Measurements from ENCODE around the gene NYAP2. TPM values are rescaled to one million over a fixed set of nuclear protein-coding genes. Genes with fewer than 3 reads are reported as not detected.
A peak's percentile ranks its signal among the peaks of the same experiment; 100 is the strongest.

The NYAP2 gene
- total RNA-seq, 2 experiments from 2014 or later, result 0.09 TPM; not detected in 1

- DNase-seq (ENCODE audit: low spot score), result peak; percentile 11
- Histone ChIP-seq H3K4me1 (ENCODE audit: insufficient read depth, low read length, poor library complexity, severe bottlenecking) (no peaks in the 10 kb centered on the region), H3K27ac (ENCODE audit: low read depth, low read length, poor library complexity, severe bottlenecking) (no peak overlapping the region), H3K9me3 (ENCODE audit: low read length) (no peaks in the 10 kb centered on the region), H3K9me2 (ENCODE audit: insufficient read depth, low read length) (no peaks in the 10 kb centered on the region), H3K4me3 (ENCODE audit: low read depth, low read length, poor library complexity, severe bottlenecking) (no peak overlapping the region), H3K79me2 (ENCODE audit: insufficient read depth, low read depth, low read length) (no peaks in the 10 kb centered on the region), H2AFZ (ENCODE audit: low read length) (no peak overlapping the region), H3K36me3 (ENCODE audit: insufficient read depth, low read length) (no peaks in the 10 kb centered on the region), H4K20me1 (ENCODE audit: insufficient read depth, low read length) (no peaks in the 10 kb centered on the region), H3K4me2 (ENCODE audit: low read length) (no peak overlapping the region)
- CTCF ChIA-PET (ENCODE audit: unreplicated experiment), result no interaction called here
- no TSS peak for BruUV-seq (replicated peaks)
- POLR2A ChIA-PET, result no interaction called here
- intact Hi-C loops (cut with micrococcal nuclease; ENCODE audit: unreplicated experiment), result loop anchor here (10.0 kb wide), 1 partner anchor 371 kb away; no protein-coding TSS in a partner anchor
- no peak for TF ChIP-seq EZH2phosphoT487 (IDR thresholded peaks at IDR 0.05; ENCODE audit: borderline replicate concordance, low read depth, low read length)
- peak; percentile 42; the same call in 1 of the 2 replicates for TF ChIP-seq CTCF (conservative IDR thresholded peaks at IDR 0.05; ENCODE audit: low read length)
Observed at GRCh38 chr2:225495706-225496105, 96.2 kb downstream of the NYAP2 start.

DNA sequence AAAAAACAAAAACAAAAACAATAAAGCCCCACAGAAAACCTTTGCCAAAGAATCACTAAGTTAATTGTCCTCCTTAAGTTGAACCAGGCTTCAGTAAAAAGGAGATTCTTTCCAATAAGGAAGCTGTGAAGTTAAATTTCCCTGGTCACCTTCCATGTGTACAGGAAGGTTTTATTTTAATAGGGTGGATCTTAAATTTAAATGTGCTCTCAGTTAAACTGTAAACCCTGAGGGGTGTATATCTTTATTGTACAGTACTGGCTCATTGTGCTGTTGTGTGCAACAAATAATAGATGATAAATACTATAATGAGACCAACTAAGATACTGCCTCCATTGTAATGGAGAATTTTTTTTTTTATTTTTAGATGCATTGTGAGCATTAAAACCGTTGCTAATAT is 97.1 kb downstream of the NYAP2 start:
- BruUV-seq (replicated peaks), result no TSS peak
- ChIA-PET CTCF (ENCODE audit: unreplicated experiment) (no interaction called here), POLR2A (interaction anchor here (0.7 kb wide), 1 partner anchor 324 kb away, joined by 3 read pairs; no protein-coding TSS in a partner anchor)
- no peak overlapping the region for H2AFZ ChIP-seq (ENCODE audit: low read length)
- H3K9me3 ChIP-seq (ENCODE audit: low read length), result no peaks in the 10 kb centered on the region
- no peak overlapping the region for H3K27ac ChIP-seq (ENCODE audit: low read depth, low read length, poor library complexity, severe bottlenecking)
- DNase-seq (ENCODE audit: low spot score), result no peak
- no peaks in the 10 kb centered on the region for H3K4me1 ChIP-seq (ENCODE audit: insufficient read depth, low read length, poor library complexity, severe bottlenecking)
- H3K9me2 ChIP-seq (ENCODE audit: insufficient read depth, low read length), result no peaks in the 10 kb centered on the region
- no peaks in the 10 kb centered on the region for H3K36me3 ChIP-seq (ENCODE audit: insufficient read depth, low read length)
- no peaks in the 10 kb centered on the region for H4K20me1 ChIP-seq (ENCODE audit: insufficient read depth, low read length)
- no peak overlapping the region for H3K4me2 ChIP-seq (ENCODE audit: low read length)
- TF ChIP-seq EZH2phosphoT487 (IDR thresholded peaks at IDR 0.05; ENCODE audit: borderline replicate concordance, low read depth, low read length) (no peak), CTCF (conservative IDR thresholded peaks at IDR 0.05; ENCODE audit: low read length) (no peak)
- no peak overlapping the region for H3K4me3 ChIP-seq (ENCODE audit: low read depth, low read length, poor library complexity, severe bottlenecking)
- intact Hi-C loops (cut with micrococcal nuclease; ENCODE audit: unreplicated experiment), result loop anchor here (10.0 kb wide), 1 partner anchor 372 kb away; no protein-coding TSS in a partner anchor
- no peaks in the 10 kb centered on the region for H3K79me2 ChIP-seq (ENCODE audit: insufficient read depth, low read depth, low read length)

DNA sequence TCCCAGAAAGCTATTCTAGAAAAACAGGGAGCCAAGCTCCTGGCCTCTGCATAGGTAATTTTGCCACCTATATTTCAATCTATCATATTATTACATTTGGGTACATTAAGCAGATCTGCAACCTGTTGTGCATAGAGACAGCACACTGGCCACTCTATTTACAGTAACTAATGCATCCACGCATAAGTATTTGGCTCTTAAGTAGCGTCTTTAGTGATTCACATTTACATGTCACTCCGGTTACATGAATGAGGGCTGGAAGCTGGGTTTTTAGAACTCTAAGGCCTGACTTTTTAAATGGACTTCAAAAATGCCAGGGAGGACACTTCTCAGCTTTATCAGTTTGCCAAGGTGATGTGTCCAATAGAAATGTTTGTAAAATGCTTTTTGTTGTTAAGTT is 97.7 kb downstream of the NYAP2 start:
- CTCF ChIA-PET (ENCODE audit: unreplicated experiment), result no interaction called here
- H3K9me3 ChIP-seq (ENCODE audit: low read length), result no peaks in the 10 kb centered on the region
- intact Hi-C loops (cut with micrococcal nuclease; ENCODE audit: unreplicated experiment), result loop anchor here (10.0 kb wide), 1 partner anchor 372 kb away; no protein-coding TSS in a partner anchor

More for the DNA sequence above, 97.7 kb downstream of the NYAP2 start:
- no peaks in the 10 kb centered on the region for H3K4me1 ChIP-seq (ENCODE audit: insufficient read depth, low read length, poor library complexity, severe bottlenecking)
- no peak overlapping the region for H3K4me2 ChIP-seq (ENCODE audit: low read length)
- TF ChIP-seq CTCF (conservative IDR thresholded peaks at IDR 0.05; ENCODE audit: low read length) (no peak), EZH2phosphoT487 (IDR thresholded peaks at IDR 0.05; ENCODE audit: borderline replicate concordance, low read depth, low read length) (no peak)
- POLR2A ChIA-PET, result interaction anchor here (0.7 kb wide), 1 partner anchor 325 kb away, joined by 3 read pairs; no protein-coding TSS in a partner anchor
- no peak overlapping the region for H3K27ac ChIP-seq (ENCODE audit: low read depth, low read length, poor library complexity, severe bottlenecking)
- H2AFZ ChIP-seq (ENCODE audit: low read length), result no peak overlapping the region
- no peaks in the 10 kb centered on the region for H3K9me2 ChIP-seq (ENCODE audit: insufficient read depth, low read length)
- no peaks in the 10 kb centered on the region for H3K36me3 ChIP-seq (ENCODE audit: insufficient read depth, low read length)
- no peaks in the 10 kb centered on the region for H3K79me2 ChIP-seq (ENCODE audit: insufficient read depth, low read depth, low read length)
- DNase-seq (ENCODE audit: low spot score), result no peak
- no peak overlapping the region for H3K4me3 ChIP-seq (ENCODE audit: low read depth, low read length, poor library complexity, severe bottlenecking)
- no peaks in the 10 kb centered on the region for H4K20me1 ChIP-seq (ENCODE audit: insufficient read depth, low read length)
- BruUV-seq (replicated peaks), result no TSS peak

All from OCI-LY7 (cell line).